Stimulated activated naive CD4-positive, alpha-beta T cell (primary cell): ENCODE data around the gene SLC41A1.
A peak's percentile ranks its signal among the peaks of the same experiment; 100 is the strongest.

Experiments
- DNase-seq, 6 experiments: peaks; one replicate each; lab custom pipeline; 2025; lab: John Stamatoyannopoulos, UW

Gene SLC41A1

DNA sequence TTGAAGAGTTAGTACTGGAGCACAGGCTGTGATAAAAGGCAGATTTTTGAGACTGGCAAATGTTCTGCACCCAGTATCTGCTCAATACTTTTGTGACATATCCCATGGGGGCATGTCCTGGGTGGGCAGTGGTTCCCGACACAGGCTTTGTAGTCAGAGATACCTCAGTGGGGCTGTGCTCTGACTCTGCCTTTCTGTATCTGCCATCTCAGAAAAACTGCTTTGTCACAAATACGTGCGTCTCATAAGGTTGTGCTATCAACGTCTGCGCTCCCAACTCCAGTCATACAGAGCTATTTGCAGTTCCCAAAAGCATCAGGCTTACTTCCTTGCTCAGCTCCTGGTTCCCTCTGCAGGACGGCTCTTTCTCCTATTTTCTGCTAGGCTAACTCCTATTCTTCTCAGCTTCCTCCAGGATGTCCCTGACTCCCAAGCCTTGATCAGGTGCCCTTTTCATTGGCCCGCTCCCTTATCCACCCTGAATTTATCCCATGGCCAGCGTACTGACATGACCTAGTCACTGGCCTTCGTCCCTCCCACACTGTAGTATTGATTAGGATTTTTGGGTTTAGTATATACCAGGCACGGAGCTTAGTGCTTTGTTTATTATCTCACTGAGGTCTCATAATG lies 25.6 kb downstream of the SLC41A1 start:
- DNase-seq, result no peak

DNA sequence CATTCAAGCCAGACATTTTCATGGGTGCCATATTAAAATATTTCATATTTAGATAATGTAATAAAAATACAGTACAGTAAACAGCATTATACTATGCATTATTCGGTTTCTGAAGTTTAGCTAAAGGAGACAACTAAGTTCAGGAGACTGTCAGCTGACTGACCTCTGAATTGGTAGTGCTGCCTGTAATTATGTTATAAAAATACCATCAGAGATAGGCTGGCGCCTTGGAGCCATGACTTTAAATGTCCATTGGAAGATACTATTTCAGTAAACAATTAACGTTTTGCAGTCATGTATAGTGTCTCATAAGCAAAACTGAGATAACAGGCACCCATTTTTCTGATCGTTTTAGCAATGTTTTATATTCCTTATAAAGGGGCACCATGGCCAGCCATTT lies 26.4 kb downstream of the SLC41A1 start:
- no peak for DNase-seq

DNA sequence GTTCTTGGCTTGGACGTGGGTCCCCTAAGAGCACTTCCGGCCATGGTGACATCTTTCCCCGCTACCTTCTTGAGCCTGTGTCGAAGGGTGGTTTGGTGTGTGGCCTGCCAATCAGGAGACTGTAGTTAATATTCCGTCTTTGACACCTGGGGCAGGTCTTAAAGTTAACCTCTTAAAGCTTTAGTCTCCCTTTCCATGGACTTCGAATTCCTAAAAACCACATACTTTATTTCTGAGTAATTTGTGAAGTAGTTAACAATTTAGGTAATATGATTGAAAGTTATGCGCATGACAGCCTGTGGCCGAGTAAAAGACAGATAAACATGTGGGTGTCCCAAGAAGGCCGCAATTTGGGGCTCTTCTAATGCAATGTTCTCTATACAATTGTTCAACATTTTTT lies 27.6 kb downstream of the SLC41A1 start:
- DNase-seq, result no peak

DNA sequence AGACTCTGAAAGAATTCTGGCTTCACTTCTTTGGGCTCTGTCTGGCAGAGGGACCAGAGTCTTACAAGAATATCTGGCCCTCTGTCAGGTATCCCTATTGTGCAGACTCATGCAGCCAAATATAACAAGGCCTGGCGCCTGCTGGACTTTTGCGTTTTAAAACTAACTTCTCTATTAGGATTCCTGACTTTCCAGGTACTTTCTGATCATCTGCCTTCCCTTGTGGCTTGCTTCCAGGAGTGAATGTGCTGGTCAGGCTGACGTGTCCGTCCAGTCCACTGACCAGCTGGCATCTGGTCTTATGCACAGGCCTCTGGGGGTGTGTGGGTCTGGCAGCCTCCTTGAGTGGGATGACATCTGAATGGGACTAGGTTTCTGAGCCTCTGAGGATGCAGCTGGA lies 29.1 kb downstream of the SLC41A1 start:
- no peak for DNase-seq

DNA sequence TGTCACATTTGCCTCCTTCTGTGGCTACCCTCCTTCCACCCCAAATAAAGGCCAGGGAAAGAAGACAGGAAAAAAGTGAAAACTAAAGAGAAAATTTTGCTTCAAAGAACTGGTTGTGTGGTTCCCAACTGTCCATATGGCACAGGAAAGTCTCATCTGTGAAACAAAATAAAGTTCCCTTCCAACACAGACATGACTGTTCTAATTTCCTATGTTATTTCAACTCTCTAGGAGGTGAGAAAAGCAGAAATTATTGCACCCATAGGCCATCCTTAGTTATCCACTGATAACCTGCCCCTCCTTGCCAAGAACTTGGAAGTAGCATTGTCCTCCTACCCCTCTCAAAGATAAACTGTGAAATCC lies 29.6 kb downstream of the SLC41A1 start:
- DNase-seq, result no peak

DNA sequence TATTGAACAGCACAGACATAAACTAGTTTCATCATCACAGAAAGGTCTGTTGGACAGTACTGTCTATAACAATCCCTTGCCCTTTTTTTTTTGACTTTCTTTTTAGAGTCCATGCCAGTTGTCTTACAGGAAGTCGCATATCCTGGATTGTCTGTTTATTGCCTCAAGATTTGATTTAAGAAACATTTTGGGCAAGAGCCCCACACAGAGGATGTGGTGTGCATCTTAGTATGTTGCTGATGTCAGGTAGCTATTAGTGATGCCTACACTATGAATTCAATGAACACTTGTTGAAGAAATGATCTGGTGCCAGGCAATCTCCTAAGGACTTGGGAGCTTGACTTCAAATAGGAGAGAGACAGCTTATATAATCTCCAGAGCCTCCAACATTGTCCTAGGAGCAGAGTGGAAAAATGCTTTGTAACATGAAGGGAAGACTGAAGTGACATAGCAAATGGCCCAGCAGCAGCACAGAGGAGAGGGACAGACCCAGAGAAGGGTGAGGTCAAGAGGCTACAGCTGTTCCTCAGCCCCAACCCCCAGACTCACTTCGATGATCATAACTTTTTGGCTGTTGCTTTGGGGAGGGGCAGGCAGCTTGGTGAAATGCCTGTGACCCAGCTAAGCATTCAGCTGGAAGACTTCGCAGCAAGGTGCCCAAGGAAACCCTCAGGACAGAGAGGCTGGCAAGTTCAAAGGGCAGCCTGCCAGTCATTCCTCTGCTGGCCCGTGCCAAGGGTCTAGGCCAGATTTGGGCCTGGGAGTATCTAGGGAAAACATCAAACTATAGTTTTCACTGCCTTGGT lies 30.2 kb downstream of the SLC41A1 start:
- DNase-seq, result peak in 3 of 6 experiments; percentile 23 to 52 (median 26)

DNA sequence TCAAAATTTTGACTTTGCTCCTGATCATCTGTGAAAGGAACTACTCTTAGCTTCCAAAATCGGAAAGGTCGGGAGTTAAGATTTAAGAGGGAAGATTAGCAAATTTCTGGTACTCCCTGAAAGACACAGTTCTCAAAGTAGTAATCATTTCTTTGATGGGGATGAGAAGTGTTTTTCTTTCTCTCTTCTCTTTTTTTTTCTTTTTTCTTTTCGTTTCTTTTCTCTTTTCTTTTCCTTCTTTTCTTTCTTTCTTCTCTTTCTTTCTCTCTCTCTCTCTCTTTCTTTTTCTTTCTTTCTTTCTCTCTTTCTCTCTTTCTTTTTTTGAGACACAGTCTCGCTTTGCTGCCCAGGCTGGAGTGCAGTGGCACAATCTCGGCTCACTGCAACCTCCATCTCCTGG lies 32.7 kb downstream of the SLC41A1 start:
- no peak for DNase-seq

DNA sequence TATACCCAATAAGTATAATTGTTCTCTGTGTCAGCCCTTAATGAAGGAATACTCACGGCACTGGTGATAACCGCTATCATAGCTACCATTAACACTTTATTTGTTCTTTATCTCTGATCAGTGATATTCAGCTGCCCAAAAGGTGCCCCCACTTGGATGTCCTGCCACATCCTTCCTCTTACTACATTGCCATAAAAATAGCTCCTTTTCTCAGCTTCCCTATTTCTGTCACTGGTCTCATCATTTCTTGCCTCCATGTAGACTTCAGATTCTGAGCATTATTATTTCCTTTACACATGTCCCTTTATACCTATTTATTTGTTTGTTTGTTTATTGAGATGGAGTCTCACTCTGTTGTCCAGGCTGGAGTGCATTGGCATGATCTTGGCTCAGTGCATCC lies 35.0 kb downstream of the SLC41A1 start:
- no peak for DNase-seq

DNA sequence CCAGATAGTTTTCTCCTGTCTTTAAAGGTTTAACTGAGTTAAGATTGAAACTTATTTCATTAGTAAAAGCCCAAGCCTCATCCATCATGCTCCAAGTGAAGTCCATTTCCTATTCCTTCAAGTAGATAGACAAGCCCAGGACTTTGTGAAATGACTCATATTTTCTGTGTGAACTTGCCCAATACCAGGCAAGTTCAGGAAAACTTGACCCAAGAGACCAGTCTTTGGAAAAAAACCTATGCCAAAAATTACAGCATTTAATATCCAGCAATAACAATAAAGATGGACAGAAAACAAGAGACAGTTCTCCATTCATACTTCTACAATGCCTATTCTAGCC lies 37.3 kb downstream of the SLC41A1 start:
- DNase-seq, result no peak

DNA sequence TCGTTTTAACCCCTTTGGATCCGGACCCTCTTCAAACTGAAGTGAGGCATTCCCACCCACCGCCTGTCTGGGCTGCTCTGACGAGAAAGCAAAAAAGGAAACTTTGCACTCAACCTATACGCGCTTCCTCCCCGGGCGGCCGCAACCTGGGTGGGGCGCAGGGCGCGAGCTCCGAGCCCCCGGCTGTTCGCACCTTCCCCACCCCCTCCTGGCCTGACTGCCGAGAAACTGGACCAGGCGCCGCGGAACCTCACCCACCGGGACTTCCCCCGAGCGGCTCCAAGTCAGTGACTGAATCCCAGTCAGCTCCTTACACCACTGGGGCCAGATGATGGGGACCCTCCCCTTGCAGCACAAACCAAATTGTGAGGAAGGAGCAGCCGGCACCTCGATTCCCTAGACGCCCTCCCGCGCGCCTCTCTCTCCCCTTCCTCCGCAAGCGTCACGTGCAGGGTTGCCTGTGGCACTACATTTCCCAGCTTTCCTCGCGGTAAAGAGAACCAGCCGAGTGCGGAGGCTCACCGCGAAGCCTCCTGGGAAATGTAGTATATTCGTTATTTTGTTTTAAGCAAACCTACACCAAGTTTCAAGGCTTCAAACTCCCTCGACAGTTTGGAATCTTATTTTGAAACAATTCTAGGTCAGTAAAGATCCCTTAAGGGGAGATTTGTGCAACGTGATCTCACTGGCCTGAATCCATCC lies 37.8 kb downstream of the SLC41A1 start, which contains the start of gene RAB29:
TSS of gene RAB29 (minus strand) at position 468 of the 702 bp plus-strand sequence. CDS start 526 bp downstream, outside the sequence.
- DNase-seq, result peak; percentile 76 to 90 (median 81)

DNA sequence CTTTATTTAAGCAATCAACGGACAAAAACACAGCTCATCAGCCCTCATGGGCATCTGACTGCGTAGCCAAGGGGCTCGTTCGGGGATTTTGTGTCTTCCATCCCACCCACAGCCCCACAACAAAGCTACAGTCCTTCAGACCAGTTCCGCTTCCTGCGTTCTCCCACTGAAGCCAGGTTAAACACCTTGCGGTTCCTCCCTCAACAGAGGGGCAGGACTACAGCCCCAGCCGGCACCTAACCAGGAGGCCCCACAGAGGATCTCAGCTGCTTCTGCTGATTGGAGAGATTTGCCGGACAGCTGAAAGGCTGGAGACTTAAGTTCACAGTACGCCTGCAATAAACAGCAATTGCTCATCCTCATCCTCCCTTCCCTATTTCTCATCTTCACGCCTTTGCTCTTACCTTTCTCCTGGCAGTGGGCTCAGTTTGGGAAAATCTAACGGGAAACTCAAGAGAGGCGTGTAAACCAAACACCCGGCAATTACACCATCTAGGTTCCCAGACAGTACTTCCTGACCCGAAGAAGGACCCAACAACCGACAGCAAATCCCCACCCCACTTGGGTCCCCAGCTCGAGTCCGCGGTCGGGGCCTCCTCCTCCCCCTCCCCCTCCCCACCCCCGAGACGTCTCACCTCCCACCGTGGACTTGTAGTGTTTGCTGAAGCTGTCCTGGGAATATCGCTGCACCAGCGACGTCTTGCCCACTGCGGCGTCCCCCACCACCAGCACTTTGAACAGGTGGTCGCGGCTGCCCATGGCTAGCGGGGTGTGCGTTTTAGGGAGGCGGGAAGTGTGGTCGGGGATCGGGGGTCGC lies 38.6 kb downstream of the SLC41A1 start:
- peak; percentile 18 to 53 (median 30) for DNase-seq

DNA sequence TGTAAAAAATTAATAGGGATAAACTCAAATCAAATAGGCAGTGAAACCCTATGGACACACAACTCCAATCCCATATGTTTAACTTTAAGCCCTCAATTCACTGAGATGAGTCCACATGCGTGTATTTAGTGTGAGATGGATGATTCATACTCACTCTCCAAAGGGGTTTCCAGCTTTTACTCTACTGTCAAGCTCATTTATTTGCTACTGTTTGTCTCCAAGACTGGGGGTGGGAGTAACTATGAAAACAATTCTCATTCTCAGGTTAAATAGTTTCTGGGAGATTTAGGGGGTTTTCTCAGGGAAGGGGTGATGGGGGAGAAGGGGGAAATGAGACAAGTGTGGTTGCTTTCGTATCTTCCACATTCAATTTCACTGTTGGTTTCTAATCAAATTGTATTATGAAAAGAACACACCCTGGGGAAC lies 40.4 kb downstream of the SLC41A1 start:
- DNase-seq, result no peak

DNA sequence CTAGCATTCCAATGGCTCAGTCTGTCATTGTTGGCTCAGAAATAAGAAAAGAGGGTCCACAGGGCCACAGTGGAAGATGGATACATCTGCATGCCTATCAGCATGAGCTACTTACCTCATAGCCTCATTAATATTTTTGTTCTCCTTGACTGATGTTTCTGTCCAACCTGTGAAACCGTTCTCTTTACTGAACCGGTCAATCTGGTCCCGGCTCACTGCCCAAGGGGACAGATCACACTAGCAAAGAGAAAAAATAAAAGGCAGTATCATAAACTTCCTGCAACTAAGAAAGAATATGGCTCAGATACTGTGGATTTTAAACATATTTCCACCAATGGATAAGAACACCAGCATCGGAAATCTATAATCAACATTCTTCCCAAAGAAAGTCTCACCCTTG lies 42.4 kb downstream of the SLC41A1 start:
- no peak for DNase-seq

DNA sequence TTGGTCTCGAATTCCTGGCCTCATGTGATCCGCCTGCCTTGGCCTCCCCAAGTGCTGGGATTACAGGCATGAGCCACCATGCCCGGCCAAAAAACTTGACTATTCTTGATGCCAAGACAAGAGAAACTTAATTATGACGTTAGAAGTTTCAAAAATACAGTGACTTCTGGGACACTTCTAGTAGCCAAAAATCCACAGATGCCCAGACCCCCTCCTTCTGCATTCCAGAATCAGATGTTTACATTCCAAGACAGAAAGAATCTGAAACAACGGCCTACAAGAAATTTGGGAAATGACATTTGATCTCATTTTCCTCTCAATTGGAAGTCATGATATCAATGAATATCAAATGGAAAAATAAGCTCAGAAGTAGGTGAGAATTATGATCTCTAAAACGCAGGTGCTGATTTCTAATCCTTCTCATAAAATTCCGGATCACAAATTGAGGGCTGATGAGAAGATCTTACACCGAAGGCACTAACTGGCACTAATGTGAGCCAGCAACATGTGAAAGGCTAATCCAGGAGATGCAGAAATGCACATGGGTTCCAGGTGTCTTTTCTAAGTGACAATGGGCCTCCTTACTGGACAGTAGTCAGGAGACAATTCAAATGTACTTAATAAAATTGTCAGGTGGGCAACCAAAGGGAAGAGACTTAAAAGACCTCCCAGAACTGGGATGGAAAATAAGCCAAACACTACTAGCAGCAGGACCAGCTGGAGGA lies 43.2 kb downstream of the SLC41A1 start:
- DNase-seq, result no peak

DNA sequence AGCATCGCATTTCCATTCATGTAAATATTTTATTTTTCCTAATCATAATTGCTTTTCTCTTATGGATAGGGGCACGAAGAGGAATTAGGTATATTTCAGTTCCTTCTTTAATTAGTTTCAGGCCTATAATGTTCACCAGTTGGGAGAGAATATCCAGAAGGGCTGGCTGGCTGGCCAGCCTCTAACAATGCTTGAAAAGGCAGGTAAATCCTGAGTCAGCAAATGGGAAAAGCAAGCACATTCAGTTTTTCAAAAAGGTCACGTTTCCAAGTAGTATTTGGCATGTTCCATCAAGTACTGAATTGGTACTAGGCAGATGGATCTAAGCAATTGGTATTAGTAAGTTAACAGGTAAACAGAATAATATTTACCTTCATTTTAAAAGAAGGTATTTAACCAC lies 45.8 kb downstream of the SLC41A1 start:
- DNase-seq, result no peak

DNA sequence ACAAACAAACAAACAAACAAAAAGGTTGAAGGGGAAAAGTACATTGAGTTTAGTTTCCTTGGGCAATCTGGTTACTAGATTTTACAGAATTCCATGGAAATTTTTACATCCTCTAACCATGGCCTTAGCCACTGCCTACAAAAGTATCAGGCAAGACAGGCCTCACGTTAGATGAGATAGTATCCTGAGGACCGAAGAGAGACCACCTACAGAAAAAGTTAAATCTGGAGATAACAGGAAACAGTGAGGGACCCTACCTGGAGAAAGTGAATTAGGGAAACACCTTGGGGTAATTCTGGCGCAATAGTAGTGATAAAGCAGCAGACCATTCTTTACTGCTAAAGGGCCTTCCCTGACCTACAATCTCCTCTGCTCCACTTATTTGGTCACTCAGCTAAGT lies 46.4 kb downstream of the SLC41A1 start:
- no peak for DNase-seq

DNA sequence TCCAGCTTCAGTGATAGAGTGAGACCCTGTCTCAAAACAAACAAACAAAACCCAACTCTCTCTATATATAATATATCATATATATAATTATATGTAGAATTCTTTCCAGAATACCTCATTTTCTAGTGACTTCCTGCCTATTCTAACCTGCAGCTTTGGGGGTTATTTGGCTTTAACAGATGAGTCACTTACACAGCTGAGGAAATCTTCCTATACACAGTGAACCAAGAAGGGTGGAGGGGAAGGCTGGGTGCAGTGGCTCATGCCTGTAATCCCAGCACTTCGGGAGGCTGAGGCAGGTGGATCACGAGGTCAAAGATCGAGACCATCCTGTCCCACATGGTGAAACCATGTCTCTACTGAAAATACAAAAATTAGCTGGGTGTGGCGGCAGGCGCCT lies 47.0 kb downstream of the SLC41A1 start:
- DNase-seq, result no peak

DNA sequence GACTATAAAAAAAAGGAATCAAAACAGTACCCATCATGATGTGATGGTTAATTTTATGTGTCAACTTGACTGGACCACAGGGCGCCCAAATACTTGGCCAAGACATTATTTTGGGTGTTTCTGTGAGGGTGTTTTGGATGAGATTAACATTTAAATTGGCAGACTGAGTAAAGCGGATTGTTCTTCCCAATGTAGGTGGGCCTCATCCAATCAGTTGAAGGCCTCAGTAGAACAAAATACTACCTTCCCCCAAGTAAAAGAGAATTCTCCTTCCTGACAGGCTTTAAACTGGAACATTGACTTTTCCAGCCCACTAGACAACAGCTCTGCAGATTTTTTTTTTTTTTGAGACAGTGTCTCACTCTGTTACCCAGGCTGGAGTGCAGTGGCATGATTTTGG lies 48.4 kb downstream of the SLC41A1 start:
- DNase-seq, result no peak

DNA sequence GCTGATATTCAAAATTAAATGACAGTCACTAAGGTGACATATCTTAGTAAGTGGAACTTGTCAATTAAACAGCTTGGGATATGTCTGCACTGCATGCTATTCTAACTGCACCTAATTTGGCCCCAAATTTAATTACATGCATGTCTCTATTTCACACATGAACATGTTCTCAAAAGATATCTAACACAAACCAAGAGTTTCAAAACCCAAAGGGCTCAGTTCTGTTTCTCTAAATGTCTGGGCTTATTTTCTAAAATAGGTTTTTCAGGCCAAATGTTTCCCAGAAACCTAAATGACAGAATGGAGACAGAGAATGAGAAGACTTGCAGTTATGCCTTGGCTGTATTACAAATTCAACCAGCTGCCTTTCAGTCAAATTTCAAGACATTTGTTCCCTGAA lies 49.0 kb downstream of the SLC41A1 start:
- no peak for DNase-seq

DNA sequence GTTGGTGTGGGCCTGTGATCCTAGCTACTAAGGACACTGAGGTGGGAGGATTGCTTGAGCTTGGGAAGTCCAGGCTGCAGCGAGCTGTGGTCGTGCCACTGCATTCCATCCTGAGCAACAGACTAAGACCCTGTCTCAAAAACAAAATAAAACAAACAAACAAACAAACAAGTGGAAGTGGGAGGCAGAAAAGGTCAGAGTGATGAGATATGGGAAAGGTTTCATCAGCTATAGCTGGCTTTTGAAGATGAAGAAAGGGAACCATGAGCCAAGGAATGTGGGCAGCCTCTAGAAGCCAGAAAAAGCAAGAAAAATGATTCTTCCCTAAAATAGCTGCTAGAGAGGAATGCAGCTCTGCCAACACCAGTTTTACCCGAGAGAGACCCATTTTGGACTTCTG lies 52.4 kb downstream of the SLC41A1 start:
- DNase-seq, result no peak

DNA sequence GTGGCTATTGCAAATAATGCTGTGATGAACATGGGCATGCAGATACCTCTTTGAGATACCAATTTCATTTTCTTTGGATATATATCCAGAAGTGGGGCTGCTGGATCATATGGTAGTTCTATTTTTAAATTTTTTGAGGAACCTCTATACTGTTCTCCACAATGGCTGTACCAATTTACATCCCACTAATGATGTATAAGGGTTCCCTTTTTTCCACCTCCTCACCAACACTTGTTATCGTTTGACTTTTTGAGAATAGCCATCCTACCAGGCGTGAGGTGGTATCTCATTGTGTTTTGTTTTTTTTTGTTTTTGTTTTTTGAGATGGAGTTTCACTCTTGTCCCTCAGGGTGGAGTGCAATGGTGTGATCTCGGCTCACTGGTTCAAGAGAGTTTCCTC lies 56.4 kb downstream of the SLC41A1 start:
- DNase-seq, result no peak

DNA sequence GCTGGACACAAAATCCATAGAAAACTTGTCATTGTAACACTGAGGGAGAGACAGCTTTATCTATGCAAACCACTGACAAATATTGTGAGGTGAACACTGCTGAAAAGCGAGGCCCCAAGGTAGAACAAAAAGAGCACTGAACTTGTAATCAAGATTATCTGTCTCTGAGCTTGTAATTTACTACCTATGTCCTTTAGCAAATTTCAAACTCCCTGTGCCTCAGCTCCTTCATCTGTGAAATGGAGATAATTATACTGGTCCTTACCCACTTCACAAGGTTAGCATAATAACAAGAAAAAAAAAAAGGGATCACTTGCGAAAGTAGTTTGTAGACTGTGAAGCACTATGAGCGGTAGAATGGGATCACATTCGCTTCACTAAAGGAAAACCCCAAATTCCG lies 58.1 kb downstream of the SLC41A1 start:
- DNase-seq, result no peak
